ENCODE measurements around the gene HSD17B3.

DNA sequence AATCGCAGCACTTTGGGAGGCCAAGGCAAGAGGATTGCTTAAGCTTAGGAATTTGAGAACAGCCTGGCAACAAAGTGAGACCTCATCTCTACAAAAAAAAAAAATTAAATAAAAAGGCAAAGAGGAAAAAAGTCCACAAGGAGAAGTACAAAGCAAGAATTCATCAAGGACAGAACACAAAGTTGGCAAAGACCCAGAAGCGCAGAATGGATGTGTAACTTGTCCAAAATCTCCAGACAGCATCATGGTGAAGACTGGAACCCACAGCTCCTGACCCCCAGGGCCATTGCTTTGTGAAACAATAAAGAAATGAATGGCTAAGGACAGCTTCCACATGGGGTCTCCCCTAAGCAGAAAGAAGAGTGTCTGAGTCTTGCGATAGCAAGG, 7.8 kb downstream of the HSD17B3 start:
- TF ChIP-seq, protein P1, sequence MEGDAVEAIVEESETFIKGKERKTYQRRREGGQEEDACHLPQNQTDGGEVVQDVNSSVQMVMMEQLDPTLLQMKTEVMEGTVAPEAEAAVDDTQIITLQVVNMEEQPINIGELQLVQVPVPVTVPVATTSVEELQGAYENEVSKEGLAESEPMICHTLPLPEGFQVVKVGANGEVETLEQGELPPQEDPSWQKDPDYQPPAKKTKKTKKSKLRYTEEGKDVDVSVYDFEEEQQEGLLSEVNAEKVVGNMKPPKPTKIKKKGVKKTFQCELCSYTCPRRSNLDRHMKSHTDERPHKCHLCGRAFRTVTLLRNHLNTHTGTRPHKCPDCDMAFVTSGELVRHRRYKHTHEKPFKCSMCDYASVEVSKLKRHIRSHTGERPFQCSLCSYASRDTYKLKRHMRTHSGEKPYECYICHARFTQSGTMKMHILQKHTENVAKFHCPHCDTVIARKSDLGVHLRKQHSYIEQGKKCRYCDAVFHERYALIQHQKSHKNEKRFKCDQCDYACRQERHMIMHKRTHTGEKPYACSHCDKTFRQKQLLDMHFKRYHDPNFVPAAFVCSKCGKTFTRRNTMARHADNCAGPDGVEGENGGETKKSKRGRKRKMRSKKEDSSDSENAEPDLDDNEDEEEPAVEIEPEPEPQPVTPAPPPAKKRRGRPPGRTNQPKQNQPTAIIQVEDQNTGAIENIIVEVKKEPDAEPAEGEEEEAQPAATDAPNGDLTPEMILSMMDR (IDR thresholded peaks at IDR 0.05): no peak
- no peak for TF ChIP-seq POLR2A (IDR thresholded peaks at IDR 0.05)
- no peak for TF ChIP-seq POLR2AphosphoS5 (IDR thresholded peaks at IDR 0.05)

Data from sigmoid colon (tissue), 4 donors.